Stimulated activated CD8-positive, alpha-beta memory T cell treated with anti-CD3 and anti-CD28 coated beads, Interleukin-2, amount 100 ng/mL, for 48 hours (primary cell): Measurements from ENCODE around the gene ZNF606.
"Not testable (repeated sequence)": the region's sequence is repeated elsewhere in the genome, so short reads cannot be mapped to it uniquely, and the experiment has no call there.

Experiments
- DNase-seq, 2 donors: peaks; one replicate each; pipeline ENCODE4 v3.0.0-alpha.2; 2020; ENCODE audit warnings: low read depth in 2 of 2

The ZNF606 gene

GRCh38 chr19:58010507-58010906, 7.9 kb upstream of the ZNF606 start:
- no peak for DNase-seq

GRCh38 chr19:58009666-58010301, 7.2 kb upstream of the ZNF606 start:
- peak; percentile 44 to 47 for DNase-seq

GRCh38 chr19:58009301-58009665, 6.7 kb upstream of the ZNF606 start:
- DNase-seq: no peak

- DNase-seq: not testable (repeated sequence)
Observed at GRCh38 chr19:58008877-58009276, 6.3 kb upstream of the ZNF606 start.

DNA sequence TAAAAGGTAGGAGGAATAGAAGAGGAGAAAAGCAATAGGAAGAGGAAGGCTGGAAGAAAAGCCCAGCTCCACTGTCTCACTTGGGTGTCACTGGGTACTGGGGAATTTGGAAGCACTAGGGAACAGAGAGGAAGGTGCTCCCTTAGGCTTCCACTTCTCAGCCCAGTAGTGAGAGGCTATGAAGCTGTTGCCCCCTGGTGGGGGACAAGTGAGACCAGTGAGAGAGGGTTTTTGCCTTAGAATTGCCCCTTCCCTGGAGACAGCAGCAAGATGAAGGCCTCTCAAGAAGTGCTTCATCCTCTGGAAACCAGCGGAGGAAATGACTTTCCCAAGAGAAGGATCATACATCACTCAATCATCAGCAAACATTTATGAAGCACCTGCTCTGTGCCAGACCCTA, 4.7 kb upstream of the ZNF606 start:
- DNase-seq: no peak

- no peak for DNase-seq
Observed at GRCh38 chr19:58003174-58003828, 681 bp upstream of the ZNF606 start.

DNA sequence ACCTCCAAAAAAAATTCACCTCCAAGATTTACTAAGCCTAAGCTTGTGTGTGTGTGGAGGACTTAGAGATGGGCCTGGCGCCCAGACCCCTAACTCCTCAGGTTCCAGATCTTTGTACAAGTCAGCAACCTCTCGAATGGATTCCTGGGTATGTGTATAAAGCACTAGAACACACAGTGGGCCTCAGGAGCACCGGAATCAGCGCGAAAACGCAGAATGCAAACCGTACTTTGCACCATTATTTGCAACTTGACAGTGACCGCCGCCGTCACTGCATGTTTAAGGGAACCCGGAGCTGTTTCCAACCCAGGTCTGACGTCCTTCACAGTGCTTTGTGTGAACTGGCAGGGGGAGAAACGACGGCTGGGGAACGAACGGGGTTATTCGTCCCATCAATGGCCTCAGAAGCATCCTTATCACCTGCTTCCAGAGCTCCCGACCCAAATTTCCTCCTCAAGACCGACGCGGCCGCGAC, 688 bp downstream of the ZNF606 start:
- DNase-seq: no peak

GRCh38 chr19:58000677-58001076, 1.9 kb downstream of the ZNF606 start:
- DNase-seq: no peak

DNA sequence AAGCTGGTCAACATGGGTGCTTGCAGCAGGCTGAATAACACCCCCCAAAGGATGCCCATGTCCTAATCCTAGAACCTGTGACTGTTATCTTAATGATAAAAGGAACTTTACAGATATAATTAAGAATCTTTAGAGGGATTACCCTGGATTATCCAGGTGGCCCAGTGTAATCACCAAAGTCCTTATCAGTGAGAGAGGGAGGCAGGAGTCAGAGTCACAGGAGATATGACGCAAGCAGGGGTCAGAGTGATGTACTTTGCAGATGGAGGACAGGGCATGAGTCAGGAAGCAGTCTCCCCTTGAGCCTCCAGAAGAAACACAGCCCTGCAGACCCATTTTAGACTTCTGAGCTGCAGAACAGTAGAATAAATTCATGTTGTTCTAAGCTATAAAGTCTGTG, 9.8 kb downstream of the ZNF606 start:
- DNase-seq: no peak

DNA sequence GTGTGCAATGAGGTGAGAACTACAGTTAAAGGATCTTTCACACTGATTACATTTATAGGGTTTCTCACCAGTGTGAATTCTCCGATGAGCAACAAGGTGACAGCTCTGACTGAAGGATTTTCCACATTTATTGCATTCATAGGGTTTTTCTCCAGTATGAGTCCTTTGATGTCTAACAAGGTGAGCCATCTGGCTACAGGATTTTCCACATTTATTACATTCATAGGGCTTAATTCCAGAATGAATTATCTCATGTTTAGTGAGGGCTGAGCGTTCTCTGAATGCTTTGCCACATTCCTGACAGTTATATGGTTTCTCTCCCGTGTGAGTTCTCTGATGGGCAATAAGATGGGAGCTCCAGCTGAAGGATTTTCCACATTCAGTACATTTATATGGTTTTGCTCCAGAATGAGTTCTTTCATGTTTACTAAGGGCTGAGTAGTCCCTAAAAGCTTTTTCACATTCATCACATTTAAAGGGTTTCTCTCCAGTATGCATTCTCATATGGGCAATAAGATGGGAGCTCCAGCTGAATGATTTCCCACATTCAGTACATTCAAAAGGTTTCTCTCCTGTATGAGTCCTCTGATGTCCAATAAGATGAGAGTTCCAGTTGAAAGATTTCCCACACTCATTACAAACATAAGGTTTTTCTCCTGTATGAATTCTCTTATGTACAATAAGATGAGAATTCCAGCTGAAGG, 23.9 kb downstream of the ZNF606 start:
- DNase-seq: no peak

DNA sequence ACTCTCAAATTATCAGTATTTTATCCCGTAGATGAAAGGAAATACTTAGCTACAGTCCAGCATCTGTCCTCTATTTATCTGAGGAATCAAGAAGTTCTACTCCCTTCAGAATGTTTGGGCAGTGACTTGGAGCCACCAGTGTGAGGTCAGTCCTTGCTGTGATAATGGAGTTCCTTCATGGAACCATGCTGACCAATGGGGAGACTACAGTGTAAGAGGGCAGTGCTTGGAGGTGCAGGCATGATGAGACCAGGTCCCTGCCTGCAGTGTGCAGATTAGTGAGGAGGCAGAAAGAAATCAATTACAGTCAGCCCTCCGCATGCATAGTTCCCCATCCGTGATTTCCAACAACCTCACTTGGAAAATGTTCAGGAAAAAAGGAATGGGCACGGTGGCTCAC, 28.2 kb downstream of the ZNF606 start, which contains the start of gene C19orf18:
TSS of gene C19orf18 (minus strand) at position 101 of the 400 bp plus-strand sequence. CDS start 102 bp downstream, outside the sequence.
- DNase-seq: no peak

DNA sequence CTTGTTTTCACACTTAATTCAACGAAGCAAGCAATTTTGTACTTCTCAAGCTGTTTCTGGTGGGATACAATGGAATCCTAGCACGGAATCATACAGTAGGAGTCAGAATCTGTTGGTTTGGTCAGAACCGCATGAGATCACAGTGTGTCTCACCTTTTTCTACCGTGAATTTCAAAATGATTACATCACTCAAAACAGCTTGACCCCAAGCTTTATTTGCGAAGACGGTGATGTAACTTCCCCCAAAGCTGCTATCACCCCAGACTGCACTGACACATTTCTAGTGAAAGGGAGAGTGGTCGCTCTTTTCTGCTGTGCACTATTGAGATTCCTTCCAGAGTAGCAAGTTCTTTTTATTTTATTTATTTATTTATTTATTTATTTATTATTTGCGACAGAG, 37.9 kb downstream of the ZNF606 start:
- DNase-seq: no peak

- DNase-seq: no peak
Observed at GRCh38 chr19:57961785-57962184, 40.8 kb downstream of the ZNF606 start.

DNA sequence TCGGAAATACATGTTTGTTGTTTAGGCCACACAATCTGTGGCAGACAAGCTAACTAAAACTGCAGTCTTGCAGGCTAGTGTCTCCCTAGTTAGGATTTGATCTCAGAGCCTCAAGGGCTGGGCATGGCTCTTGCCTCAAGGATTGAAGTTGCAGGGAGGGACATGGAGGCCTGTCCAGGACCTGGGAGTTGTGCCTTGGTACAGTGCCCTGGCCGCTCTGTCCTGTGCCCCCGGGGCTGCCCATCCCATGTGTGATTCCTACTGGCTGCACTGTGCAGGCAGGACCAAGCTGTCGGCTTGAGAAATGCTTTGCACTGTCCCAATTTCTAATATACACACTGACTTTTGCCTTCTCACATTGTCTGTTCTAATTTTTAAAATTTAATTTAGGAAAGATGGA, 47.6 kb downstream of the ZNF606 start:
- DNase-seq: no peak

DNA sequence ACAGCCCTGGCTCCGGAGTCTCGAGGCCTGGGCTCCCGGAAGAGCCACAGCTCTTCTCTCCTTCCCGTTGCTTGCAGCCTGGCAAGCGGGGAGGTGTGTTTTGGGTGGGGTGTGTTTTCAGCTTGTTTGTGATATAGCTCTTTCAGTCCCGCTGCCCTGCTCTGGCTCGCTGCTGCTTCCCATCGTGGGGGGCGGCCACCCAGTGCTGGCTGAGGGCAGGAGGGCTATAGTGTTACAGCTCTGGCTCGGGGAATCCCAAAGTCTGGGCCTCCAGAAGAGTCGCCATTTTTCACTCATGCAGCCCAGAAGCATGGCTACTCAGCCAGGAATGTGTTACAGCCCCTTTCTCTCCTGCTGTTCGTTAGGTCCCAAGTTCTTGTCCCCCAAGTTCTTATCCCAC, 52.9 kb downstream of the ZNF606 start:
- no peak for DNase-seq

DNA sequence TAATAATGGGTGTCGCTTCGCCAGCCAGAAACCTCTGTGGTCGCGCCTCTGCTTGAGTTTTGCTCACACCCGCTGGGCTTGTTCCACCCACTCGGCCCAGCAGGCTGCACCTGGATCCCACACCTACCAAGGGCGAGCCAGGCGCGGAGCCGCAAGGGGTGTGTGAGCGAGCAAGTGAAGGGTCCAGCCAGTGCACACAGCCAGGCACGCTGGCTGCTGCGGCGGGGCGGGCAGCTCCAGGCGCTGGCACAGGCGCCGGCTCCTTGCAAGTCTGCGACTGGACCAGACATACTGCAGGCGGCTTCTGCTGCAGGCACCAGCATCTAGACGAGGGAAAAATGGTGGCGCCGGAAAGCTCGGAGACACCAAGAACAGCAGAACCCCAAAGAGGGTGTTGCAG, 53.3 kb downstream of the ZNF606 start:
- DNase-seq: no peak

- DNase-seq: peak; percentile 84 to 90
Observed at GRCh38 chr19:57947419-57948134, 55.0 kb downstream of the ZNF606 start, which contains the start of gene ZNF256. TSS of gene ZNF256 (minus strand) at chr19:57947706. CDS start at chr19:57947474, 232 bp downstream.

GRCh38 chr19:57947088-57947418, 55.6 kb downstream of the ZNF606 start:
- no peak for DNase-seq

GRCh38 chr19:57946316-57946715, 56.3 kb downstream of the ZNF606 start:
- DNase-seq: no peak

- DNase-seq: no peak
Observed at GRCh38 chr19:57941593-57941992, 61.0 kb downstream of the ZNF606 start.

DNA sequence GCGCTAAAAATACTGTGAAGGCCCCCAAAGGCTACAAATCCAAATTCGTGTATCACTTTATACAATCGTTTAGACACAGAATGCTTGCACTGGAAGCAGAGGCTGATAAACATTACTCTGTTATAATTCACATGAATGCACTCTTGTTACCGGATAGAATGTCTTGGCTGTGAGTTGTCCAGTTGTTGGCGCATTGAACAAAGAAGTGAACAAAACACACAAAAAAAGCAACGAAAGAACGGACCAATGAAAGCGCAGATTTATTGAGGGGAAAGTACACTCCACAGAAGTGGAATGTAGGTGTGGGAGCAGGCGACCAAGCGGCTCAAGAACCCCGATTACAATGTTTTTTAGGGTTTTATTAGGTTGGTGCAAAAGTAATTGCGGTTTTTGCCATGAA, 66.9 kb downstream of the ZNF606 start:
- no peak for DNase-seq
